ENCODE data around the gene SEMA4A.

SEMA4A gene

DNA sequence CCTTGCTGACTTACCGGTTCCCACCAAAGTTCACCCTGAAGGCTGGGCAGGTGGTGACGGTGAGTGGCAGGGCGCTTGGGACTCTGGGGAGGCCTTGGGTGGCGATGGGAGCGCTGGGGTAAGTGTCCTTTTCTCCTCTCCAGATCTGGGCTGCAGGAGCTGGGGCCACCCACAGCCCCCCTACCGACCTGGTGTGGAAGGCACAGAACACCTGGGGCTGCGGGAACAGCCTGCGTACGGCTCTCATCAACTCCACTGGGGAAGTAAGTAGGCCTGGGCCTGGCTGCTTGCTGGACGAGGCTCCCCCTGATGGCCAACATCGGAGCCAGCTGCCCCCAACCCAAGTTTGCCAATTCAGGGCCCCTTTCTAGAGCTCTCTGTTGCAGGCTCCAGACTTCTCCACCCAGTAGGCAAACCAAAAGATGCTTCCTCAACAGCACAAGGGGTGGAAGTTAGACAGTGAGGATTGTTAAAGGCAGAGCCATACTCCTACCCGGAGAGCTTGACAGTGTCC is 16.4 kb upstream of the SEMA4A start:
- no peak for DNase-seq

DNA sequence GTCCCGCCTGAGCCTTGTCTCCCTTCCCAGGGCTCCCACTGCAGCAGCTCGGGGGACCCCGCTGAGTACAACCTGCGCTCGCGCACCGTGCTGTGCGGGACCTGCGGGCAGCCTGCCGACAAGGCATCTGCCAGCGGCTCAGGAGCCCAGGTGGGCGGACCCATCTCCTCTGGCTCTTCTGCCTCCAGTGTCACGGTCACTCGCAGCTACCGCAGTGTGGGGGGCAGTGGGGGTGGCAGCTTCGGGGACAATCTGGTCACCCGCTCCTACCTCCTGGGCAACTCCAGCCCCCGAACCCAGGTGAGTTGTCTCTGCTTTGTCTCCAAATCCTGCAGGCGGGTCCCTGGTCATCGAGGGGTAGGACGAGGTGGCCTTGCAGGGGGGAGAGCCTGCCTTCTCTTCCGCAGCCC is 14.9 kb upstream of the SEMA4A start:
- DNase-seq = no peak

DNA sequence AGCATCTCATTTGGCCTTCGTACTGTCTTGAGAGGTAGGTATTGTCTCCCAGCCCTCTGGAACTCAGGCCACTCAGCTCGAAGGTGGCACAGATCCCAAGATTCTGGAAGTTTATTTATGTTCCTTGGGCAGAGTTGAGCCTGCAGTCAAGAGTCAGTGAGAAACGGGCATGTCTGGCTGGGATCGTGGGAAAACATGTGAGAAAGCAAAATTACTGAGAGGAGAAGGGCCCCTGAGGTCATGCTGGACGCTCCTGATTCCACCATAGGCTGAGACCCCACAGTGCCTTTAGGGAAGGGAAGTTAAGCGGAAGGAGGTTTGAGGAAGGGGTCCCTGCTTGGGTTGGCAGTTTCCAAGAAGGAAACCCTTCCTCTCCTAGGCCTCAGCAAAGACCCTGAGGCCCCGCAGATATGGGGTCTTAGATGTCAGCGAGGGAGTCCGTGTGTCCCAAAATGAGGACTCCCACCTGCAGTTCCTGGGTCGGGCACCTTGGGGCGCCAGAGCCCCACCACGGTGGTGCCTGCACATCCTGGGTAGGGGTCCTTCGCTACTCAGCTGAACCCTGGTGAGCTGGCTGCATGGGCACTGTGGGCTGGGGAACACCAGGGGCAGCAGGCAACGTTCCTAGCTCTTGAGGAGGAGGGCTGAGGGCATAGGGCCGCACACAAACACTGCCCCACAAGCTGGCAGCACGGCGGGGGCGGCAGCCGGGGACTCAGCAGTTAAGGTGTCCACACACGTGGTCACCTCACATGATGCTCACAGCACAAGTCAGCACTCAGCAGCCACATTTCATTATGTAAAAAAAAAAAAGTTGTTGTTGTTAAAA is 12.3 kb upstream of the SEMA4A start:
- DNase-seq = no peak

DNA sequence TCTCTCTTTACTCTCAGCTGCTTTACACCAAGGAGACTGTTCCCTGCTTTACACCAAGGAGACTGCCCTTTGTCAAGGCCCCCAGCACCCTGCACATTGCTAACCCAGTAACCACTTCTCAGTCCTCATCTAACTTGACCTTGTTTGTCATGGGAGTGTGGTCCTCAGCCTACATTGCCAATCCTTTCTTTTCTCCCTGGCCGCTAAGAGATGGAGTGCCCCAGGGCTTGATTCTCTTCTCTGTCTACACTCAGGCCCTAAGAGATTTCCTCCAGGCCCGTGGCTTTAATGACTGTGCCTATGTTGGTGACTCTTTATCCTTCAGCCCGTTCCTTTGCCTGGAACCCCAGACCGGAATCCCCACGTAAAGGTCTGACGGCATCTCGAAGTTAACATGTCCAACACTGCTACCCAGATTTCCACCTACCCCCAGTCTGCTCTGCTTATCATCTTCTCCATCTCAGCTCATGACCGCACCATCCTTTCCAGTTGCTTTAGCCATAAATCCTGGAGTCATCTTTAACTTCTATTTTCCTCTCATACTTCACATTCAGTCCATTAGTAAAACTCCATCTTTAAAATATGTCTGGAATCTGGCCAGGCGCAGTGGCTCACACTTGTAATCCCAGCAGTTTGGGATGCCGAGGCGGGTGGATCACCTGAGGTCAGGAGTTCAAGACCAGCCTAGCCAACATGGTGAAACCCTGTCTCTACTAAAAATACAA is 9.5 kb upstream of the SEMA4A start:
- DNase-seq = peak; percentile 54

GRCh38 chr1:156144742-156145141 is 8.6 kb upstream of the SEMA4A start:
- no peak for DNase-seq

- DNase-seq = no peak
Observed at GRCh38 chr1:156145650-156146019, 7.8 kb upstream of the SEMA4A start.

DNA sequence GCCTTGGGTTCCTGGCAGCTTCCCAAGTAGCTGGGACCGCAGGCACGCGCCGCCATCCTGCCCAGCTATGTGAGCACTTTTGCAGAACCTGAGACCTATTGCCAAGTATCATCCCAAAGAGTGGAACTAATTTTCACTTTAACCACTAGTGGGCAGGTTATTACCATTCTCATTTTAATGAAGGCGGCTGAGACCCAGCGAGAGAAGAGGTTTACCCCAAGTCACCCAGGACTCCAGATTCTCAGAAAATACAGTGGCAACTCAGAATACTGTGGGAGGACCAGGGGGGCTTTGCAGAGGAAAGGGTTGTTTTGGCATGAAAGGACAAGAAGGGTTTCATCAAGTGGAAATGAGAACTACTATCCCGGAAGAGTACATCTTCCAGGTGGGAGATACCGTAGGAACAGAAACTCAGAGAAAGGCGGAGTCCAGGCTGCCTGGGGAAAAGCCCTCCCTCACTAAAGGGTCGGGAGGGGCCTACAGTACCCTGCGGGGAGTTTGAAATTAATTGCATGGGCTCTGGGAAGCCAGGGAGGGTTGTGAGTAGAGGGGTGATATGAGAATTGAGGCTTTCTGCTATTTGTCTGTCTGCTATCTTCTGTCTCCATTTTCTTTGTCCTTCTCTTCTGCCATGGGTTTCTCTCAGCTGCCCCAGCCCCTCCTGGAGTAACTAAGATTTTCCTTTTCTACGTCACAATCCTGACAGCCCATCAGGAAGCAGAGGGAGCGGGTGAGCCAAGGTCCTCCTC is 7.2 kb upstream of the SEMA4A start:
- DNase-seq = peak; percentile 96

GRCh38 chr1:156146769-156147405 is 6.5 kb upstream of the SEMA4A start:
- DNase-seq = no peak

DNA sequence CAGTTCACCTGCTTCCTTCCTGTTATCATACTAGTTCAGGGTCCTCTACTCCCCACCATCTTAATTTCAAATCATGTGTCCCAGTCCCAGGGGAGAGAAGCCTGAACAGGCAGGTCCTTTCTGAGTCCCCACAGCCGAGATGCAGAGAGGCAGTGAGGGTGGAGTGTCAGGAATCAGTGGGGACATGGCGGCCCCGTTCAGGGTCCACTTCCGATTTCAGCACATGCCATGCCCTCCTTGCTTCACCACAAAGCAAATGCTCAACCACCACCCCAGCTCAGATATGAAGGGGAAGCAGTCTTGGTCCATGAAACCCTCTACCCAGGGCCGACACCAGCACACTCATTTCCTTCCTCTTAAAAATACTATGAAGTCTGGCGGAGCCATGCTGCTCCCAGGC is 5.2 kb upstream of the SEMA4A start:
- no peak for DNase-seq

GRCh38 chr1:156149374-156150332 is 3.7 kb upstream of the SEMA4A start:
- no peak for DNase-seq

- DNase-seq = no peak
Observed at GRCh38 chr1:156150333-156151011, 2.9 kb upstream of the SEMA4A start.

GRCh38 chr1:156151093-156151688 is 2.2 kb upstream of the SEMA4A start:
- no peak for DNase-seq

- DNase-seq = no peak
Observed at GRCh38 chr1:156152628-156153027, 757 bp upstream of the SEMA4A start.

GRCh38 chr1:156154317-156154749 is 948 bp downstream of the SEMA4A start:
- no peak for DNase-seq

GRCh38 chr1:156155756-156156510 is 2.5 kb downstream of the SEMA4A start:
- DNase-seq = no peak

DNA sequence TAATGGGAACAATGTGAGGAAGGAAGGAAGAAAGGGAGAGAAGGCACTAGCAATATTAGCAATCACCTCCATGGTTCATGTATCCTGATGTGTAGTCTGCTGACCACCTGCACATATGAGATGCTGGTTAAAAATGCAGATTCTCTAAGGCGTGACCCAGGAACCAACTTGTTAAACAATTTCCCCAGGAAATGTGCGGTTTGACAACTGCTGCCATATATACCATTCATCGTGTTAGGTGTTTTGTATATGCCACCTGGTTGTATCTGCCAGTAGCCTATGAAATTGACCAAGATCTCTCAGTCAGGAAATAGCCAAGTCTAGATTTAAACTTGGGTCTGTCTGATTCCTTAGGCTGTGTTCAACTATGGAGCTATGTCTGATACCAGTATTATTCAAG is 4.1 kb downstream of the SEMA4A start:
- DNase-seq = no peak

- no peak for DNase-seq
Observed at GRCh38 chr1:156157966-156158365, 4.6 kb downstream of the SEMA4A start.

DNA sequence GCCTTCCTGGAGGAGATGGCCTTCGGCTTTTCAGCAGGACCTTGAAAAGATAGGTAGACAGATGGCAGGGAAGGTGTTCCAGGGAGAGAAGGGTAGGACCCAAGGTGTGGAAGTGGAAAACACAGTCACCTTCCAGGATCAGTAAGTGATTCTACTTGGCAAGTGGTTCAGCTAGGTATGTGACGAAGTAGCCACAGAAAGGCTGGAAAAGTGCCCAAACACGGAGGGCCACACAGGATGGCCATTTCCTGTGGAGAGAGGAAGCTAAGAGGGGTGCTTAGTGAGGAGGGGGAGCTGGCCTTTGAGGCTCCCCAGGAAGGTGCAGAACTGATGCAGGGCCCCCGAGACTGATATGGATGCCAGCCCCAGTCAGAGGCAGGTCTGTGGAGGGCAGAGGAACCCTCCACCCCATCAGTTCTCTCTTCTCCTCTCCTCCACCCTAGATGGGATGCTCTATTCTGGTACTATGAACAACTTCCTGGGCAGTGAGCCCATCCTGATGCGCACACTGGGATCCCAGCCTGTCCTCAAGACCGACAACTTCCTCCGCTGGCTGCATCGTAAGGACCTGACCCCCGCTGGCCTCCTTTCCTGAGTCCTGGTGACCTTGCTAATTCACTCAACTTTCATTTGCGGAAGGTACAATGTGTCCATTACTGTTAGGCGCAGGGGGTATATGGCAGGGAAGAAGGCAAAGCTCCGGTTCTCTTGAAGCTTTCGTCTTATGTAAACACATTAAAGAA is 6.8 kb downstream of the SEMA4A start:
- no peak for DNase-seq

GRCh38 chr1:156160743-156161171 is 7.4 kb downstream of the SEMA4A start:
- peak; percentile 80 for DNase-seq

Measured in fibroblast of skin of scalp (primary cell).